Measurements from ENCODE around the gene DIPK1C.

Gene DIPK1C

GRCh38 chr18:74488354-74488753, 31.2 kb upstream of the DIPK1C start:
- DNase-seq (ENCODE audit: insufficient read length, low spot score) (no peak), FAIRE-seq (no peak)
- TF ChIP-seq POU2F2 (IDR thresholded peaks at IDR 0.05; ENCODE audit: low read depth, low read length) (no peak), POLR2A (IDR thresholded peaks at IDR 0.05; ENCODE audit: low read depth, low read length) (no peak), POLR2AphosphoS5 (IDR thresholded peaks at IDR 0.05; ENCODE audit: low read depth, low read length) (no peak), PAX5 (IDR thresholded peaks at IDR 0.05; ENCODE audit: insufficient read depth, low read length, severe bottlenecking) (no peak), SPI1 (IDR thresholded peaks at IDR 0.05; ENCODE audit: low read depth, low read length) (no peak), TAF1 (IDR thresholded peaks at IDR 0.05; ENCODE audit: low read depth, low read length) (no peak)

- TF ChIP-seq SPI1 (IDR thresholded peaks at IDR 0.05; ENCODE audit: low read depth, low read length) (no peak), TAF1 (IDR thresholded peaks at IDR 0.05; ENCODE audit: low read depth, low read length) (no peak), PAX5 (IDR thresholded peaks at IDR 0.05; ENCODE audit: insufficient read depth, low read length, severe bottlenecking) (no peak), POU2F2 (IDR thresholded peaks at IDR 0.05; ENCODE audit: low read depth, low read length) (no peak)
- FAIRE-seq (no peak), DNase-seq (ENCODE audit: insufficient read length, low spot score) (no peak)
Observed at GRCh38 chr18:74486119-74486849, 29.2 kb upstream of the DIPK1C start.

GRCh38 chr18:74482697-74483096, 25.6 kb upstream of the DIPK1C start:
- no peak for TF ChIP-seq POLR2AphosphoS5 (IDR thresholded peaks at IDR 0.05; ENCODE audit: low read depth, low read length)
- TF ChIP-seq TAF1 (IDR thresholded peaks at IDR 0.05; ENCODE audit: low read depth, low read length), result no peak
- TF ChIP-seq PAX5 (IDR thresholded peaks at IDR 0.05; ENCODE audit: insufficient read depth, low read length, severe bottlenecking), result no peak
- DNase-seq (ENCODE audit: insufficient read length, low spot score), result no peak
- no peak for FAIRE-seq

GRCh38 chr18:74480149-74480651, 23.1 kb upstream of the DIPK1C start:
- DNase-seq (ENCODE audit: insufficient read length, low spot score) (no peak), FAIRE-seq (no peak)
- TF ChIP-seq POLR2AphosphoS5 (IDR thresholded peaks at IDR 0.05; ENCODE audit: low read depth, low read length) (no peak), PAX5 (IDR thresholded peaks at IDR 0.05; ENCODE audit: insufficient read depth, low read length, severe bottlenecking) (no peak), TAF1 (IDR thresholded peaks at IDR 0.05; ENCODE audit: low read depth, low read length) (no peak), POU2F2 (IDR thresholded peaks at IDR 0.05; ENCODE audit: low read depth, low read length) (no peak), SPI1 (IDR thresholded peaks at IDR 0.05; ENCODE audit: low read depth, low read length) (no peak), POLR2A (IDR thresholded peaks at IDR 0.05; ENCODE audit: low read depth, low read length) (no peak)

- DNase-seq (ENCODE audit: insufficient read length, low spot score) (no peak), FAIRE-seq (no peak)
- TF ChIP-seq POLR2A (IDR thresholded peaks at IDR 0.05; ENCODE audit: low read depth, low read length), result no peak
- TF ChIP-seq POU2F2 (IDR thresholded peaks at IDR 0.05; ENCODE audit: low read depth, low read length), result no peak
- TF ChIP-seq TAF1 (IDR thresholded peaks at IDR 0.05; ENCODE audit: low read depth, low read length), result no peak
- no peak for TF ChIP-seq PAX5 (IDR thresholded peaks at IDR 0.05; ENCODE audit: insufficient read depth, low read length, severe bottlenecking)
- no peak for TF ChIP-seq SPI1 (IDR thresholded peaks at IDR 0.05; ENCODE audit: low read depth, low read length)
- no peak for TF ChIP-seq POLR2AphosphoS5 (IDR thresholded peaks at IDR 0.05; ENCODE audit: low read depth, low read length)
Observed at GRCh38 chr18:74479486-74480148, 22.5 kb upstream of the DIPK1C start.

GRCh38 chr18:74478880-74479279, 21.8 kb upstream of the DIPK1C start:
- TF ChIP-seq SPI1 (IDR thresholded peaks at IDR 0.05; ENCODE audit: low read depth, low read length) (no peak), PAX5 (IDR thresholded peaks at IDR 0.05; ENCODE audit: insufficient read depth, low read length, severe bottlenecking) (no peak), POU2F2 (IDR thresholded peaks at IDR 0.05; ENCODE audit: low read depth, low read length) (no peak), POLR2AphosphoS5 (IDR thresholded peaks at IDR 0.05; ENCODE audit: low read depth, low read length) (no peak), TAF1 (IDR thresholded peaks at IDR 0.05; ENCODE audit: low read depth, low read length) (no peak), POLR2A (IDR thresholded peaks at IDR 0.05; ENCODE audit: low read depth, low read length) (no peak)
- DNase-seq (ENCODE audit: insufficient read length, low spot score), result no peak
- FAIRE-seq, result no peak

- no peak for TF ChIP-seq POLR2A (IDR thresholded peaks at IDR 0.05; ENCODE audit: low read depth, low read length)
- no peak for TF ChIP-seq POU2F2 (IDR thresholded peaks at IDR 0.05; ENCODE audit: low read depth, low read length)
- no peak for TF ChIP-seq SPI1 (IDR thresholded peaks at IDR 0.05; ENCODE audit: low read depth, low read length)
- no peak for TF ChIP-seq TAF1 (IDR thresholded peaks at IDR 0.05; ENCODE audit: low read depth, low read length)
- no peak for TF ChIP-seq PAX5 (IDR thresholded peaks at IDR 0.05; ENCODE audit: insufficient read depth, low read length, severe bottlenecking)
- TF ChIP-seq POLR2AphosphoS5 (IDR thresholded peaks at IDR 0.05; ENCODE audit: low read depth, low read length), result no peak
- FAIRE-seq (no peak), DNase-seq (ENCODE audit: insufficient read length, low spot score) (no peak)
Observed at GRCh38 chr18:74478316-74478715, 21.2 kb upstream of the DIPK1C start.

- TF ChIP-seq PAX5 (IDR thresholded peaks at IDR 0.05; ENCODE audit: insufficient read depth, low read length, severe bottlenecking) (no peak), POLR2AphosphoS5 (IDR thresholded peaks at IDR 0.05; ENCODE audit: low read depth, low read length) (no peak), TAF1 (IDR thresholded peaks at IDR 0.05; ENCODE audit: low read depth, low read length) (no peak), SPI1 (IDR thresholded peaks at IDR 0.05; ENCODE audit: low read depth, low read length) (peak; percentile 25; the same call in 1 of the 2 replicates), POU2F2 (IDR thresholded peaks at IDR 0.05; ENCODE audit: low read depth, low read length) (no peak), POLR2A (IDR thresholded peaks at IDR 0.05; ENCODE audit: low read depth, low read length) (no peak)
- DNase-seq (ENCODE audit: insufficient read length, low spot score), result no peak
- no peak for FAIRE-seq
Observed at GRCh38 chr18:74477771-74478170, 20.7 kb upstream of the DIPK1C start.

GRCh38 chr18:74476140-74476539, 19.0 kb upstream of the DIPK1C start:
- FAIRE-seq, result no peak
- no peak for DNase-seq (ENCODE audit: insufficient read length, low spot score)
- TF ChIP-seq PAX5 (IDR thresholded peaks at IDR 0.05; ENCODE audit: insufficient read depth, low read length, severe bottlenecking) (no peak), TAF1 (IDR thresholded peaks at IDR 0.05; ENCODE audit: low read depth, low read length) (no peak), POU2F2 (IDR thresholded peaks at IDR 0.05; ENCODE audit: low read depth, low read length) (no peak), SPI1 (IDR thresholded peaks at IDR 0.05; ENCODE audit: low read depth, low read length) (no peak), POLR2AphosphoS5 (IDR thresholded peaks at IDR 0.05; ENCODE audit: low read depth, low read length) (no peak), POLR2A (IDR thresholded peaks at IDR 0.05; ENCODE audit: low read depth, low read length) (no peak)

All from GM12891 (cell line).